KMS-11 (cell line): ENCODE measurements around the gene MYL9.

Experiments
- H2AFZ ChIP-seq: fragments of 200-600 bp; sonication (generic); 2 replicates; pipeline ENCODE4 v1.6.1; 2016; ENCODE audit warnings: antibody characterized with exemption, mixed run types, low read depth
- H3K27ac ChIP-seq: fragments of 200-600 bp; sonication (generic); 2 replicates; pipeline ENCODE4 v1.6.1; 2016; ENCODE audit warnings: mild to moderate bottlenecking, mixed run types
- H3K27me3 ChIP-seq: fragments of 200-600 bp; sonication (generic); 2 replicates; pipeline ENCODE4 v1.6.1; 2017; ENCODE audit warnings: mild to moderate bottlenecking, low read depth, mixed run types, moderate library complexity; ENCODE audit not compliant: insufficient read depth
- H3K36me3 ChIP-seq: fragments of 200-600 bp; sonication (generic); 2 replicates; pipeline ENCODE4 v1.6.1; 2017; ENCODE audit warnings: mild to moderate bottlenecking, mixed run types; ENCODE audit not compliant: insufficient read depth
- H3K4me1 ChIP-seq: fragments of 200-600 bp; sonication (generic); 2 replicates; pipeline ENCODE4 v1.6.1; 2016; ENCODE audit warnings: mild to moderate bottlenecking, low read depth, mixed run types; ENCODE audit not compliant: poor library complexity, severe bottlenecking
- H3K4me2 ChIP-seq: fragments of 200-600 bp; sonication (generic); 2 replicates; pipeline ENCODE4 v1.7.0; 2016; ENCODE audit warnings: mild to moderate bottlenecking, mixed run types
- H3K4me3 ChIP-seq: fragments of 200-600 bp; sonication (generic); IDR thresholded peaks from 2 replicates; pipeline ENCODE4 v1.6.1; 2017; ENCODE audit warnings: low read depth, low read length, mixed read lengths; ENCODE audit not compliant: insufficient read depth
- H3K79me2 ChIP-seq: fragments of 200-600 bp; sonication (generic); 2 replicates; pipeline ENCODE4 v1.6.1; 2016; ENCODE audit warnings: low read depth, mixed run types; ENCODE audit not compliant: insufficient read depth
- H3K9ac ChIP-seq: fragments of 200-600 bp; sonication (generic); 2 replicates; pipeline ENCODE4 v1.6.1; 2016; ENCODE audit warnings: mild to moderate bottlenecking, mixed run types
- H4K20me1 ChIP-seq: fragments of 200-600 bp; sonication (generic); 2 replicates; pipeline ENCODE4 v1.6.1; 2016; ENCODE audit warnings: mild to moderate bottlenecking, mixed run types; ENCODE audit not compliant: insufficient read depth
- TF ChIP-seq, protein P1 (sequence below): fragments of 200-600 bp; sonication (generic); conservative IDR thresholded peaks from 2 replicates; pipeline ENCODE4 v1.6.1; 2017; ENCODE audit warnings: low read depth, mild to moderate bottlenecking, antibody characterized with exemption, low read length, moderate library complexity, mixed read lengths

The MYL9 gene

DNA sequence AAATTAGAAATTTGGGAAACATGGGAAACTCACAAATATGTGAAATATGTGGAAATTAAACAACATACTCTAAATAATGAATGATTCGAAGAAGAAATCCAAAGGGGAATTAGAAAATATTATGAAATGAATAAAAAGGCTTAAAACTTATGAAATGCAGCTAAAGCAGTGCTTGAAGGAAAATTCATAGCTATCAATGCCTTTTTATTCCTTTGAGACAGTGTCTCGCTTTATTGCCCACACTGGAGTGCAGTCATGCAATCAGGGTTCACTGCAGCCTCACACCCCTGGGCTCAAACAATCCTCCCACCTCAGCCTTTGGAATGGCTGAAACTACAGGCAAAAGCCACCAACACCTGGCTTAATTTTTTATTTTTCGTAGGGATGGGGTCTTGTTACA lies 24.2 kb downstream of the MYL9 start:
- no peak overlapping the region for H3K9ac ChIP-seq
- no peaks in the 10 kb centered on the region for H3K27me3 ChIP-seq
- H3K79me2 ChIP-seq = no peaks in the 10 kb centered on the region
- H3K36me3 ChIP-seq = no peaks in the 10 kb centered on the region
- no peak overlapping the region for H3K27ac ChIP-seq
- no peaks in the 10 kb centered on the region for H3K4me1 ChIP-seq
- no peak overlapping the region for H3K4me3 ChIP-seq
- TF ChIP-seq, protein P1, sequence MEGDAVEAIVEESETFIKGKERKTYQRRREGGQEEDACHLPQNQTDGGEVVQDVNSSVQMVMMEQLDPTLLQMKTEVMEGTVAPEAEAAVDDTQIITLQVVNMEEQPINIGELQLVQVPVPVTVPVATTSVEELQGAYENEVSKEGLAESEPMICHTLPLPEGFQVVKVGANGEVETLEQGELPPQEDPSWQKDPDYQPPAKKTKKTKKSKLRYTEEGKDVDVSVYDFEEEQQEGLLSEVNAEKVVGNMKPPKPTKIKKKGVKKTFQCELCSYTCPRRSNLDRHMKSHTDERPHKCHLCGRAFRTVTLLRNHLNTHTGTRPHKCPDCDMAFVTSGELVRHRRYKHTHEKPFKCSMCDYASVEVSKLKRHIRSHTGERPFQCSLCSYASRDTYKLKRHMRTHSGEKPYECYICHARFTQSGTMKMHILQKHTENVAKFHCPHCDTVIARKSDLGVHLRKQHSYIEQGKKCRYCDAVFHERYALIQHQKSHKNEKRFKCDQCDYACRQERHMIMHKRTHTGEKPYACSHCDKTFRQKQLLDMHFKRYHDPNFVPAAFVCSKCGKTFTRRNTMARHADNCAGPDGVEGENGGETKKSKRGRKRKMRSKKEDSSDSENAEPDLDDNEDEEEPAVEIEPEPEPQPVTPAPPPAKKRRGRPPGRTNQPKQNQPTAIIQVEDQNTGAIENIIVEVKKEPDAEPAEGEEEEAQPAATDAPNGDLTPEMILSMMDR = no peak
- no peaks in the 10 kb centered on the region for H4K20me1 ChIP-seq
- no peak overlapping the region for H3K4me2 ChIP-seq
- no peak overlapping the region for H2AFZ ChIP-seq

DNA sequence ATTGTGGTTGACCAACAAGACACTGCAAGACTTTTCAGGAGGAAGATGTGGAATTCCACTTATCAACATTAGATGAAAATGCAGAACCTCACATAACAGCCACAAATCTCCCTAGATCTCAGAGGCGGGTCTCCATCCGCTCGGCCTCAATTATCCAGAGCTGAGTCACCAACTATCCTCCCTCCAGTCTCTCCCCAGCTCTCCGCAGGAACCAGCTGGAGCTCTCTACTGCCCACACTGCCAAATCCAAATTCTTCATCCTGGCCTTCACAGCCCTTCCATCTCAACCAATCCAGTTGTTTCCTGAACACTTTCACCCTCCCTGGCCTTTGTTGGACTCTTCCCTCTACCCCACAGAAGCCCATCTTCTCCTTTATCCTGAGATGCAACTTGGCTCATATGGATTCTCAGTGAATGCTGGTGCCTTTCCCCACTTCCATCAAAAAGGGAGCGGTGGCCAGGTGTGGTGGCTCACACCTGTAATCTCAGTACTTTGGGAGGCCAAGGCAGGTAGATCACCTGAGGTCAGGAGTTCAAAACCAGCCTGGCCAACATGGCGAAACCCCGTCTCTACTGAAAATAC lies 28.6 kb downstream of the MYL9 start:
- Histone ChIP-seq H3K4me3 (no peak overlapping the region), H3K4me1 (peaks cover 7% of the 10 kb centered on the region), H3K79me2 (peaks cover 6% of the 10 kb centered on the region), H2AFZ (no peak overlapping the region), H3K9ac (no peak overlapping the region), H3K27ac (no peak overlapping the region), H3K4me2 (no peak overlapping the region), H3K27me3 (no peaks in the 10 kb centered on the region), H4K20me1 (no peaks in the 10 kb centered on the region), H3K36me3 (no peaks in the 10 kb centered on the region)
- TF ChIP-seq, protein P1 = no peak

DNA sequence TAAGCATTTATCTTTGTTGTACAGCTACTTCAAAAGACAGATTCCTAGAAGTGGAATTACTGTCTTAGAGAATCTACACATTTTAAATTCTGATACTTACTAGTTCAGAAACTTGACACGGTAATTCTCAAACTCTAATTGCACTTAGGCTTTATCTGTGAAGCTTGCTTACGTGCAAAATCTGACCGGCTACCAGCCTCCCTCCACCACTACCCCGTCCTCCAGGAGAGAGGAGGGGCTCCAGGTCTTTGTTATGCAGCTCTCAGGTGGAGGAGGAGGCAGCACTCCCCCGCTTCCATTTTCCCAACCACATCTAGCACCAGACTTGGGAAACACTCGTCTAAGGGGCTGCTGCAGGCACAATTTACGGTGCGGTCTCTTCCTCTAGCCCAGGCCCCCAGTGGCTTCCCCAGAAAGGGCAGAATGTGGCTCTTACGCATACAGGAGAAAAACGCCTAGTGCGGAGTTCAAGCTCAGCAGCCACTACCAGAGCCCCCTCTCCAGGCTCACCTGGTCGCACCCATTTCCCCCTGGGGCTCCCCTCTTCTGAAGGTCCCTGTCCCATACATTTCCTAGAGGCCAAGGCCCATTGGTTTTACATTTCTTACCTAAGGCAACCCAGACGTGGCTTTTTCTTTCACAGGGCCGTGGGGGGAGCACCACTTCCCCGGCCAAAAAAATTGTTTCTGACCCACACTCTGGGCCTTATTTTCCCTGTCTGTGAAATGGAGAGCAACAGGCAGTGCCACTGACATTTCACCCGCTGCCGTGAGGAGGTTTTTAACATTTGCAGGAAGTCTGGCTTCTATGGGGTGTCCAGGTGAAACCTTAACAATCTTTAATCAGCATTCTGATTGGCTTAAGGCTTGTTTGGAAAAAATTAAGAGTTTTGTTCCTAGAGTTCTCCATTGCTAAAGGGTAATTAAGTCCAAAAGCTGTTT lies 30.5 kb downstream of the MYL9 start:
- H3K27me3 ChIP-seq = no peaks in the 10 kb centered on the region
- peak overlapping the region; percentile 67; the same call in 1 of the 2 replicates for H2AFZ ChIP-seq
- H3K79me2 ChIP-seq = peaks cover 25% of the 10 kb centered on the region
- TF ChIP-seq, protein P1 = no peak
- no peak overlapping the region for H3K4me2 ChIP-seq
- peaks cover 12% of the 10 kb centered on the region; the same call in 1 of the 2 replicates for H4K20me1 ChIP-seq
- peaks cover 22% of the 10 kb centered on the region for H3K4me1 ChIP-seq
- H3K36me3 ChIP-seq = no peaks in the 10 kb centered on the region
- no peak overlapping the region for H3K27ac ChIP-seq
- H3K4me3 ChIP-seq = no peak overlapping the region
- H3K9ac ChIP-seq = no peak overlapping the region

DNA sequence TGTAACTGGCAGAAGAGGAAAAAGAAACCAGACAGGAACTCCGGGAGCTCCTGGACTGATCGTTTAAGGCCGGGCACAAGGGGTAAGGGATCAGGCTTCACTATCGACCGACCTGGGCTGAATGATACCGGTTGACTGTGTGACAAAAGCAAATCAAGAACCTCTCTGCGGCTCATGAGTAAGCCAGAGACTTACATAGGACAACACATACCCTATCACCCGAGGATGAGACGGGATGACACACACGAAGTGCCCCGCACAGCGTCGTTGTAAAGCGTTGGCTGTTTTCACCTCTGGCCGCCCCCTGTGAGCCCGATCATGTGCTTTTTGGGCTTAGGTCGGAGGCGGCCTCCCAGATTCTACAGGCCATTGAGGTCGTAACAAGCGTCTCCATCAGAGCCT lies 31.4 kb downstream of the MYL9 start:
- Histone ChIP-seq H3K4me3 (no peak overlapping the region), H3K36me3 (no peaks in the 10 kb centered on the region), H3K4me1 (peaks cover 28% of the 10 kb centered on the region), H4K20me1 (peaks cover 15% of the 10 kb centered on the region), H3K9ac (peak overlapping the region; percentile 100), H3K27me3 (no peaks in the 10 kb centered on the region), H2AFZ (peak overlapping the region; percentile 67; the same call in 1 of the 2 replicates), H3K79me2 (peaks cover 34% of the 10 kb centered on the region), H3K27ac (0 out of 2 replicates have a peak overlapping the region, but pooled peaks have one; percentile 89), H3K4me2 (peak overlapping the region; percentile 58; the same call in 1 of the 2 replicates)
- TF ChIP-seq, protein P1 = no peak
